Progenitor cell of endocrine pancreas (in vitro differentiated cells): ENCODE data around the gene TRIL. TPM values are rescaled to one million over a fixed set of nuclear protein-coding genes. Genes with fewer than 3 reads are reported as not detected.

ENCODE experiments used
- DNase-seq: peaks from one replicate; pipeline ENCODE4 v3.0.0; 2021; ENCODE audit warnings: low spot score; ENCODE audit not compliant: unreplicated experiment
- H3K27ac Mint-ChIP-seq: 2 replicates; pipeline ENCODE4 v1.8.0; 2021; ENCODE audit warnings: mild to moderate bottlenecking, moderate library complexity, mixed read lengths
- H3K27me3 Mint-ChIP-seq: 2 replicates; pipeline ENCODE4 v1.8.0; 2021; ENCODE audit warnings: mixed read lengths
- H3K36me3 Mint-ChIP-seq: 2 replicates; pipeline ENCODE4 v1.8.0; 2022; ENCODE audit warnings: mixed read lengths; ENCODE audit not compliant: insufficient read depth
- H3K4me1 Mint-ChIP-seq: 2 replicates; pipeline ENCODE4 v1.8.0; 2021; ENCODE audit warnings: low read depth, mixed read lengths
- H3K4me3 Mint-ChIP-seq: 2 replicates; pipeline ENCODE4 v1.8.0; 2021; ENCODE audit warnings: low read depth, mild to moderate bottlenecking, moderate library complexity, mixed read lengths
- H3K9me3 Mint-ChIP-seq: 2 replicates; pipeline ENCODE4 v1.8.0; 2021; ENCODE audit warnings: low read depth, mixed read lengths
- CTCF ChIP-seq: fragments of 200-600 bp; sonication (generic); IDR thresholded peaks from one replicate; pipeline ENCODE4 v1.5.0; 2021; ENCODE audit warnings: antibody characterized with exemption, mild to moderate bottlenecking; ENCODE audit not compliant: unreplicated experiment
- total RNA-seq: library from RNA; stranded (reverse); gene quantifications from 2 replicates; pipeline ENCODE4 v1.2.1, GENCODE V29; 2021

The TRIL gene
- total RNA-seq, 1 donor from 2014 or later = 8.0 TPM

- Mint-ChIP-seq H3K4me1 (peaks cover 4% of the 10 kb centered on the region), H3K27me3 (peaks cover 59% of the 10 kb centered on the region), H3K4me3 (peak overlapping the region; percentile 75), H3K27ac (peak overlapping the region; percentile 12), H3K9me3 (no peaks in the 10 kb centered on the region), H3K36me3 (no peaks in the 10 kb centered on the region)
- TF ChIP-seq CTCF = no peak
- DNase-seq = no peak
Observed at GRCh38 chr7:28958980-28959347, 834 bp upstream of the TRIL start.

- TF ChIP-seq CTCF = no peak
- peaks cover 65% of the 10 kb centered on the region for H3K27me3 Mint-ChIP-seq
- peak; percentile 16 for DNase-seq
- peak overlapping the region; percentile 75 for H3K4me3 Mint-ChIP-seq
- peaks cover 4% of the 10 kb centered on the region for H3K4me1 Mint-ChIP-seq
- peak overlapping the region; percentile 85 for H3K27ac Mint-ChIP-seq
- no peaks in the 10 kb centered on the region for H3K9me3 Mint-ChIP-seq
- no peaks in the 10 kb centered on the region for H3K36me3 Mint-ChIP-seq
Observed at GRCh38 chr7:28957751-28958234, 337 bp downstream of the TRIL start.

- peaks cover 67% of the 10 kb centered on the region for H3K27me3 Mint-ChIP-seq
- peak overlapping the region; percentile 85 for H3K27ac Mint-ChIP-seq
Observed at GRCh38 chr7:28957064-28957750, 923 bp downstream of the TRIL start.

GRCh38 chr7:28956608-28957063, 1.5 kb downstream of the TRIL start:
- H3K4me1 Mint-ChIP-seq = peaks cover 4% of the 10 kb centered on the region

More at GRCh38 chr7:28957064-28957750, 923 bp downstream of the TRIL start:
- Mint-ChIP-seq H3K4me3 (peak overlapping the region; percentile 75), H3K36me3 (no peaks in the 10 kb centered on the region), H3K9me3 (no peaks in the 10 kb centered on the region), H3K4me1 (peaks cover 4% of the 10 kb centered on the region)
- no peak for TF ChIP-seq CTCF
- DNase-seq = peak; percentile 15

More at GRCh38 chr7:28956608-28957063, 1.5 kb downstream of the TRIL start:
- H3K9me3 Mint-ChIP-seq = no peaks in the 10 kb centered on the region
- DNase-seq = peak; percentile 77
- peaks cover 63% of the 10 kb centered on the region for H3K27me3 Mint-ChIP-seq
- no peak overlapping the region for H3K27ac Mint-ChIP-seq
- peak; percentile 69 for TF ChIP-seq CTCF
- peak overlapping the region; percentile 75 for H3K4me3 Mint-ChIP-seq
- no peaks in the 10 kb centered on the region for H3K36me3 Mint-ChIP-seq
